Measurements from ENCODE around the gene MAP2K5. TPM values are rescaled to one million over a fixed set of nuclear protein-coding genes. Genes with fewer than 3 reads are reported as not detected.

The MAP2K5 gene
- total RNA-seq, 2 experiments from 2014 or later: 22.2 to 27.9 TPM

DNA sequence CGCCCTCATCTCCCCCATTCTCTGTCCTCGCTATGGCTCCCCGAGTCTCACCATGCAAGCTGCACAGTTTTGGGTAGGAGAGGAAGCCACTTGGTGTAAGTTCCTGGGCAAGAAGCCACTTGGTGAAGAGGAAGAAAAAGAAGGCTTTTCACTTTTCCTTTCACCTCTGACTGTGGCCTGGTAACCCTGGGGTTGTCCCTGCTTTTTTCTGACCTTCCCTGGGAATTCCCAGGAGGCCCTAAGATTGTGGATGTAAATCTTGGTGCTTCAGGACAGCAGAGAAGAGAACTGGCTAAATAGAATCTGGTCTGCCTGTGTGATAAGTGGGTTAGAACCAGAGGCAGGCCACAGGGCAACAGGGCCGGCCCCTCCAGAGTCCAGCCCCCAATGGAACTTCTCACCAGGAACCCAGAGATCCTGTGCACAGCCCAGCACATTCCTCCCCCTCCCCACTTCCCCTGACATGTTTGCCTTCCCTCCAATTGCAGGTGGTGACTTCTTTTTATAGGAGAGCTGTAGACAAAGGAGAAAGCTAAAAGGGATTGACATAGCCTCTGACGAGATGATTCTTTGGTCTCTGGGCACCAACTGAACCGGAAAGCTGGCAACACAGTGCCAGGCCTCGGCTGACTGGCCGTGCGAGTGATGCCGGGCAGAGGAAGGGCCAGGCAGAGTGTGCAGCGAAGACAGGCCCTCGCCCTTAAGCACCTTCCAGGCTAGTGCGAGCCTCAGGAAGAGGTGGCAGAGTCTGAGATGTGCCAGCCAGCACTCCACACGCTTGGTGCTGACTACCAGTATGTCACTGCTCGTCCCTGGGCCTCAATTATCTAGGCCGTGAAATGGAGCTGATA, 263.4 kb downstream of the MAP2K5 start:
- ATAC-seq (ENCODE audit: poor library complexity) (no peak), DNase-seq (no peak)
- TF ChIP-seq, protein P1, sequence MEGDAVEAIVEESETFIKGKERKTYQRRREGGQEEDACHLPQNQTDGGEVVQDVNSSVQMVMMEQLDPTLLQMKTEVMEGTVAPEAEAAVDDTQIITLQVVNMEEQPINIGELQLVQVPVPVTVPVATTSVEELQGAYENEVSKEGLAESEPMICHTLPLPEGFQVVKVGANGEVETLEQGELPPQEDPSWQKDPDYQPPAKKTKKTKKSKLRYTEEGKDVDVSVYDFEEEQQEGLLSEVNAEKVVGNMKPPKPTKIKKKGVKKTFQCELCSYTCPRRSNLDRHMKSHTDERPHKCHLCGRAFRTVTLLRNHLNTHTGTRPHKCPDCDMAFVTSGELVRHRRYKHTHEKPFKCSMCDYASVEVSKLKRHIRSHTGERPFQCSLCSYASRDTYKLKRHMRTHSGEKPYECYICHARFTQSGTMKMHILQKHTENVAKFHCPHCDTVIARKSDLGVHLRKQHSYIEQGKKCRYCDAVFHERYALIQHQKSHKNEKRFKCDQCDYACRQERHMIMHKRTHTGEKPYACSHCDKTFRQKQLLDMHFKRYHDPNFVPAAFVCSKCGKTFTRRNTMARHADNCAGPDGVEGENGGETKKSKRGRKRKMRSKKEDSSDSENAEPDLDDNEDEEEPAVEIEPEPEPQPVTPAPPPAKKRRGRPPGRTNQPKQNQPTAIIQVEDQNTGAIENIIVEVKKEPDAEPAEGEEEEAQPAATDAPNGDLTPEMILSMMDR (IDR thresholded peaks at IDR 0.05): no peak
- Histone ChIP-seq H3K27me3 (ENCODE audit: control insufficient read depth in 1 of 2, insufficient read depth in 2 of 2, low read length in 2 of 2) (no peaks in the 10 kb centered on the region), H3K4me1 (ENCODE audit: insufficient read depth, low read length) (no peaks in the 10 kb centered on the region), H3K9me3 (ENCODE audit: control insufficient read depth in 1 of 2, insufficient read depth in 1 of 2, low read length in 2 of 2) (no peaks in the 10 kb centered on the region), H3K36me3 (ENCODE audit: insufficient read depth, low read length) (peaks cover 2% of the 10 kb centered on the region), H3K4me3 (ENCODE audit: low read length) (no peak overlapping the region), H3K27ac (ENCODE audit: low read depth in 1 of 2, low read length in 2 of 2) (no peak overlapping the region)
- H3K4me3 Mint-ChIP-seq: no peak overlapping the region
- H3K9me3 Mint-ChIP-seq: no peaks in the 10 kb centered on the region
- H3K4me1 Mint-ChIP-seq (ENCODE audit: low read depth): no peaks in the 10 kb centered on the region
- ChIA-PET CTCF (no interaction called here), POLR2A (no interaction called here)
- peaks cover 36% of the 10 kb centered on the region for H3K36me3 Mint-ChIP-seq (ENCODE audit: low read depth)
- intact Hi-C loops (cut with DNase I, micrococcal nuclease): no loop called here
- no peaks in the 10 kb centered on the region for H3K27me3 Mint-ChIP-seq
- no peak overlapping the region for H3K27ac Mint-ChIP-seq

DNA sequence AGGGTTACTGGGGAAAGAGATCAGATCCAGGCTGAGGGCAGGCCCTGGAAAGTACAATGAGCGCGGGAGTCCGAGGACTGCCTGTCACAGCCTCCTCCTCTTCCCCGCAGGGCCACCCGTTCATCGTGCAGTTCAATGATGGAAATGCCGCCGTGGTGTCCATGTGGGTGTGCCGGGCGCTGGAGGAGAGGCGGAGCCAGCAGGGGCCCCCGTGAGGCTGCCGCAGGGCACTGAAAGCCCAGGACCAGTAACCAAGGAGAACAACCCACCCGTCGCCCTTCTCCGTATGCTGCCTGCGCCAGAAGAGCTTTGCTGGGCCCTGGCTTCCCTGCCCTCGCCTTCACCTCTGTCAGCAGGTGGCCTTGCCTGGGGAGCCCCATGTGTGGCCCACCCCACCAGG, 264.0 kb downstream of the MAP2K5 start:
- CTCF ChIA-PET: no interaction called here
- ATAC-seq (ENCODE audit: poor library complexity): no peak

DNA sequence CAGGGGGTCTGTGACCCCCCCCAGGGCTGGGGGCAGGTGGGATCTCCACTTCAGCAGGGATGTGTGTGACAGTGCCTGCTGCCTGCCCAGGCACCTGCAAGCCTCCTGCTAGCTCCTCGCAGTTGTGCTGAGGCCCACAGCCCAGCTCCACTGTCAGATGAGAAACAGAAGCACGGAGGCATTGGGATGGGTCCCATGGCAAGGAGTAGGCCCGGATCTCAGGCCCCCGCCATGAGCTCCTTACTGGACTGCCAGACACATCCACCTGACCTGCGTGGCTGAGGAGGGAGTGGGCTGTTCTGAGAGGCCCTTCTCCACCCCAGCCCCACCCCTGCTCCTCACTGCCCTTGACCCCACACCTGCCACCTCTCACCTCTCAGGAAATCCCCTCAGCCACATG, 264.6 kb downstream of the MAP2K5 start:
- Mint-ChIP-seq H3K36me3 (ENCODE audit: low read depth) (peaks cover 27% of the 10 kb centered on the region), H3K4me3 (no peak overlapping the region), H3K4me1 (ENCODE audit: low read depth) (no peaks in the 10 kb centered on the region), H3K27me3 (peaks cover 2% of the 10 kb centered on the region), H3K9me3 (no peaks in the 10 kb centered on the region), H3K27ac (no peak overlapping the region)
- DNase-seq: no peak
- no peak overlapping the region for H3K4me3 ChIP-seq (ENCODE audit: low read length)
- peaks cover 0 to 2% of the 10 kb centered on the region in 2 experiments for H3K9me3 ChIP-seq (ENCODE audit: control insufficient read depth in 1 of 2, insufficient read depth in 1 of 2, low read length in 2 of 2)
- ATAC-seq (ENCODE audit: poor library complexity): no peak
- TF ChIP-seq, protein P1 (IDR thresholded peaks at IDR 0.05): no peak
- H3K36me3 ChIP-seq (ENCODE audit: insufficient read depth, low read length): peaks cover 2% of the 10 kb centered on the region
- ChIA-PET POLR2A (no interaction called here), CTCF (no interaction called here)
- intact Hi-C loops (cut with DNase I, micrococcal nuclease): no loop called here
- H3K4me1 ChIP-seq (ENCODE audit: insufficient read depth, low read length): no peaks in the 10 kb centered on the region
- H3K27me3 ChIP-seq (ENCODE audit: control insufficient read depth in 1 of 2, insufficient read depth in 2 of 2, low read length in 2 of 2): no peaks in the 10 kb centered on the region
- H3K27ac ChIP-seq (ENCODE audit: low read depth in 1 of 2, low read length in 2 of 2): no peak overlapping the region

More for the DNA sequence above, 264.0 kb downstream of the MAP2K5 start:
- DNase-seq: no peak
- H3K27ac ChIP-seq (ENCODE audit: low read depth in 1 of 2, low read length in 2 of 2): no peak overlapping the region
- H3K4me3 ChIP-seq (ENCODE audit: low read length): no peak overlapping the region
- H3K4me3 Mint-ChIP-seq: no peak overlapping the region
- H3K36me3 Mint-ChIP-seq (ENCODE audit: low read depth): peaks cover 32% of the 10 kb centered on the region
- H3K27me3 Mint-ChIP-seq: no peaks in the 10 kb centered on the region
- no peaks in the 10 kb centered on the region for H3K4me1 Mint-ChIP-seq (ENCODE audit: low read depth)
- TF ChIP-seq, protein P1 (IDR thresholded peaks at IDR 0.05): no peak
- POLR2A ChIA-PET: no interaction called here
- H3K27me3 ChIP-seq (ENCODE audit: control insufficient read depth in 1 of 2, insufficient read depth in 2 of 2, low read length in 2 of 2): no peaks in the 10 kb centered on the region
- no peaks in the 10 kb centered on the region for H3K4me1 ChIP-seq (ENCODE audit: insufficient read depth, low read length)
- no peak overlapping the region for H3K27ac Mint-ChIP-seq
- H3K9me3 Mint-ChIP-seq: no peaks in the 10 kb centered on the region
- H3K9me3 ChIP-seq (ENCODE audit: control insufficient read depth in 1 of 2, insufficient read depth in 1 of 2, low read length in 2 of 2): no peaks in the 10 kb centered on the region
- intact Hi-C loops (cut with DNase I, micrococcal nuclease): no loop called here
- H3K36me3 ChIP-seq (ENCODE audit: insufficient read depth, low read length): peaks cover 2% of the 10 kb centered on the region

All from CD4-positive, alpha-beta T cell (primary cell).